Smooth muscle cell of bladder (primary cell): ENCODE data around the gene HMGN3. TPM values are rescaled to one million over a fixed set of nuclear protein-coding genes. Genes with fewer than 3 reads are reported as not detected.

ENCODE experiments used
- total RNA-seq: library from RNA; depleted of rRNA; stranded (reverse); fragments of >200 nt; gene quantifications from 2 replicates; pipeline ENCODE4 v1.2.3, GENCODE V29; 2014

HMGN3 gene
- total RNA-seq, result 23.7 and 26.3 TPM in 2 replicates

GRCh38 chr6:79234150-79235022 lies at the start of gene HMGN3:
Gene HMGN3 (minus strand): TSS chr6:79234682.

Other genes with a start within 250 kb of the HMGN3 start
- gene PHIP, start 156.4 kb downstream of the HMGN3 start, total RNA-seq, result 14.9 and 15.4 TPM in 2 replicates